ENCODE results near the gene SLC25A43.

The SLC25A43 gene

DNA sequence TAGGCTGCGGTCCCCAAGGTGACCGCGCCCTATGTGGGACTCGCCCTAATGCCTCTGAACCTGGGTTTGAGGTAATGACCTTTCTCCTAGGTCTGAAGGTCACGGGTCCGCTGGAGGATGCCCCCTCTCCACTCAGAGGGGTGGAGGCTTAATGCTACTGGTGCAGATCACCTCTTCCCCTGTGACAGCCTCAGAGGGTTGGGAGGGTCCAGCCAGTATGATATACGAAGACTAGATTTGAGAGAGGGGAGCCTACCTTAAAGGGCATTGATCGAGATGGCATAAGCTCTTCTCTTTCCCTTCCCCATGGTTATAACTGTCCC is 70.1 kb downstream of the SLC25A43 start:
- TF ChIP-seq CTCF (IDR thresholded peaks at IDR 0.05; ENCODE audit: low read depth, low read length) = no peak
- DNase-seq (ENCODE audit: extremely low read depth, low read depth) = no peak

DNA sequence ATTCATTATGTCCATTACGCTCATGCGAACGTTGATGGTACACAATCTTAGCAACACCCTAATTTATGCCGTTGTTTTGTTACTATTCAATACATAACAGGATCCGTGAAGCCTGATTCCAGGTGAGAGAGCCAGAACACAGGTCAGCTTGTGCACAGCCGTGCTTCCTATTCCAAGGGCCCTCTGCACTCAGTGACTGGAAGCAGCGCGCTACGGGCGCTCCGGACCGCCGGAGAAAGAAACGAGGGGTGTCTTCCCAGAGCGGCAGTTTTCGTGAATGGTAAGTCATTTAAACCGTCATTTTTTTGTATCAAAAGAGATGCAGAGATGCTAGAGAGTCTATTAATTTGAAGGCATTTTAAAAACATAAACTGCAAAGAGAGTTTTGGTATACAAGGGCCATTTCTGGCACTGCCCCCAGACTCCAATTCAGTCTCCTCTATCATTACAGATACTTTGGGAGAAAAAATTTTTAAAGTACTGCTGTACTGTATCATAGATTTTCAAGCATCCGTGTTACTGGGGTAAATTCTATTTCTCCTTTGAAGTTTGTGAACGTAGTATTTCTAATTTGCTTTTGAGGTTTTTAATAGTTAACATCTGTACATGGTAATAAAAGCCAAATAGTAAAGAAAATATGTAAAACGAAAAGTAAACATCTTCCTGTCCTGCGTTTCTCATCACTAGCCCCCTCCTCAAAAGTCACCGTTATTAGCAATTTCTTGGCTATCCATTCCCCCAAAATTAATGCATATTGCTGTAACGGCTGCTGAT is 75.7 kb downstream of the SLC25A43 start:
- TF ChIP-seq CTCF (IDR thresholded peaks at IDR 0.05; ENCODE audit: low read depth, low read length) = no peak
- DNase-seq (ENCODE audit: extremely low read depth, low read depth) = no peak

GRCh38 chrX:119475389-119476101 is 76.4 kb downstream of the SLC25A43 start:
- no peak for DNase-seq (ENCODE audit: extremely low read depth, low read depth)

GRCh38 chrX:119477812-119478232 is 78.7 kb downstream of the SLC25A43 start:
- DNase-seq (ENCODE audit: extremely low read depth, low read depth) = no peak
- no peak for TF ChIP-seq CTCF (IDR thresholded peaks at IDR 0.05; ENCODE audit: low read depth, low read length)

More at GRCh38 chrX:119475389-119476101, 76.4 kb downstream of the SLC25A43 start:
- TF ChIP-seq CTCF (IDR thresholded peaks at IDR 0.05; ENCODE audit: low read depth, low read length) = no peak

DNA sequence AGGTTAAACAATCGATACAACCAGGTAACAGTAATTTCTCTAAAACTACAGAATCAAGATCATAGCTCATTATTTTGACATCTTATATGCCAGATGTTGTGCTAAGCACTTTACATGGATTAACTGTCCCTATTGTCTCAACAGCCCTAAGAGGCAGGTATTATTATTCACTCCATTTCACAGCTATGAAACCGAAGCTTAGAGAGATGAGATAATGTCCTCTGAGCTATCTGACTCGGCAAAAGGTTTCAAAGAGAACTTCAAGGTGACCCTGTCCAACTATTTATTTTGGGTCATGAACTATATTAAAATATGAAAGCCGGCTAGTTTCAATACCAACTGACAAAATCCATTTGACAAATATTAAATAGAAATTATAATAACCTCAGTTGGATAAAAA is 79.4 kb downstream of the SLC25A43 start:
- TF ChIP-seq CTCF (IDR thresholded peaks at IDR 0.05; ENCODE audit: low read depth, low read length) = no peak
- no peak for DNase-seq (ENCODE audit: extremely low read depth, low read depth)

GRCh38 chrX:119479845-119480244 is 80.7 kb downstream of the SLC25A43 start:
- DNase-seq (ENCODE audit: extremely low read depth, low read depth) = no peak
- TF ChIP-seq CTCF (IDR thresholded peaks at IDR 0.05; ENCODE audit: low read depth, low read length) = no peak

DNA sequence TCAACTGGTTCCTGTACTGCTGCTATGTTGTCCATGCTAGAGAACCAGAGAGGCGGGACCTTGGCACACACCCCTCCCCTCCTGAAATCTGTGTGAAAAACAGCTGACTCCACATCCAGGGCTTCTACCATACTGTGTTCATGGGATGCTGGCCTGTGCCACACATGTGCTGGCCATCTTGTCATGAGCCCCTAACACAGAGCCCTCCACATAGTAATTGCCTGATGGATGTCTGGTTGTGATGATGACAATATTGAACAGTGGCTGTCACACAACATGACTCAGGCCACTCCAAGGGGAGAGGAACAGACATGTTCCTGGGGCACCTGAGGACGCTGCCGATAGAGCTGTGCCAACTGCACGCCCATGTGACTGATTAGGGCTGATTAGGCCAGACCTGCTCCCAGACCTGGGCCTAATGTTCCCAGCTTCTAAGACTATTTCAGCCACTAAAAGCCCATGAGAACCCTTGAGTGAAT is 82.2 kb downstream of the SLC25A43 start:
- TF ChIP-seq CTCF (IDR thresholded peaks at IDR 0.05; ENCODE audit: low read depth, low read length) = no peak
- no peak for DNase-seq (ENCODE audit: extremely low read depth, low read depth)

Data from AG09319 (cell line).